Subcutaneous adipose tissue (tissue), 4 donors: ENCODE results near the gene EN2. TPM values are rescaled to one million over a fixed set of nuclear protein-coding genes. Genes with fewer than 3 reads are reported as not detected.

Experiments used
- total RNA-seq, 4 donors: library from RNA; depleted of rRNA; stranded (reverse); fragments of >200 nt; gene quantifications; one replicate each; pipeline ENCODE4 v1.1.0, GENCODE V29; 2016
- TF ChIP-seq, protein P1 (sequence below): fragments of 450-650 bp; IDR thresholded peaks from one replicate; pipeline ENCODE4 v1.5.1; 2016; ENCODE audit warnings: low read depth, mild to moderate bottlenecking, control low read depth, antibody characterized with exemption, moderate library complexity

EN2 gene
- total RNA-seq, 4 donors from 2014 or later = not detected

GRCh38 chr7:155448632-155449007, 9.3 kb upstream of the EN2 start:
- TF ChIP-seq, protein P1, sequence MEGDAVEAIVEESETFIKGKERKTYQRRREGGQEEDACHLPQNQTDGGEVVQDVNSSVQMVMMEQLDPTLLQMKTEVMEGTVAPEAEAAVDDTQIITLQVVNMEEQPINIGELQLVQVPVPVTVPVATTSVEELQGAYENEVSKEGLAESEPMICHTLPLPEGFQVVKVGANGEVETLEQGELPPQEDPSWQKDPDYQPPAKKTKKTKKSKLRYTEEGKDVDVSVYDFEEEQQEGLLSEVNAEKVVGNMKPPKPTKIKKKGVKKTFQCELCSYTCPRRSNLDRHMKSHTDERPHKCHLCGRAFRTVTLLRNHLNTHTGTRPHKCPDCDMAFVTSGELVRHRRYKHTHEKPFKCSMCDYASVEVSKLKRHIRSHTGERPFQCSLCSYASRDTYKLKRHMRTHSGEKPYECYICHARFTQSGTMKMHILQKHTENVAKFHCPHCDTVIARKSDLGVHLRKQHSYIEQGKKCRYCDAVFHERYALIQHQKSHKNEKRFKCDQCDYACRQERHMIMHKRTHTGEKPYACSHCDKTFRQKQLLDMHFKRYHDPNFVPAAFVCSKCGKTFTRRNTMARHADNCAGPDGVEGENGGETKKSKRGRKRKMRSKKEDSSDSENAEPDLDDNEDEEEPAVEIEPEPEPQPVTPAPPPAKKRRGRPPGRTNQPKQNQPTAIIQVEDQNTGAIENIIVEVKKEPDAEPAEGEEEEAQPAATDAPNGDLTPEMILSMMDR = no peak

DNA sequence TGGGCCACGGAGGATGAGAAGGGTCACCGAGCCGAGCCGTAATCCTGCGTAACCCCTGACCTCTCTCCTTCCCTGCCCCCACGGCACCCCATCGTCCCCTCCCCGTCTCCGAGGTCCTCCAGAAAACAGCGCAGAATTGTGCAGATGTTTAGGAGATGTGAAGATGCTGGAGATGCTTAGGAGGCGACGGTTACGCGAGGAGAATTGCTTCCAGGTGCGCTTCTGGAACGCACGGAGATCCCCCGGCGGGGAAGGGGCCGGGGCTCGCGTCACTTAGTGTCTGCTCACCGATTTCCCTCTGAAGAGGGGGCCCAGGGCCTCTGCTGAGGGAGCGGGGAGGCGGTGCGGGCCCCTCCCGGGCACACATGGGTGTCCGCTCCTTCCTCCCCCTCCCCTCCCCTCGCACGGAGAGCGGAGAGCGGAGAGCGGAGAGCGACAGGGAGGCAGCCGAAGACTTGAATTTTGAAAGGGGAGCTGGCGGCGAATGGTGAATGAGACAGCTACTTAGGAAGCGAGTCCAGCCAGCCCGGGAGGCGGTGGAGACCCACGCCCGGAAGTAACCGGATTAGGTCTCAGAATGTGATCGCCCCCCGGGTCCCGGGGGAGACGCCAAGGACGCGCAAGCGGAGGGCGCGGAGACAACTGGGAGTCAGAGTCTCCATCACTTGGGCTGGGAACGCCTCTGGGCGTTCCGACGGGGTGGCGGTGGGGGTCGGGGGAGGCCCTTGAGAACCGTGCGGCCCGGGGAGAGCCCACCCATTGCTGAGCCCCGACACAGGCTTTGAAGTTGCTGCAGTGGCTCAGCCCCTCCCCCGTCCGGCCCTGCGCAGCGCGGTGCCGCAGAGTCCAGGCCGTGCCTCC, 8.7 kb upstream of the EN2 start:
- TF ChIP-seq, protein P1 = no peak

DNA sequence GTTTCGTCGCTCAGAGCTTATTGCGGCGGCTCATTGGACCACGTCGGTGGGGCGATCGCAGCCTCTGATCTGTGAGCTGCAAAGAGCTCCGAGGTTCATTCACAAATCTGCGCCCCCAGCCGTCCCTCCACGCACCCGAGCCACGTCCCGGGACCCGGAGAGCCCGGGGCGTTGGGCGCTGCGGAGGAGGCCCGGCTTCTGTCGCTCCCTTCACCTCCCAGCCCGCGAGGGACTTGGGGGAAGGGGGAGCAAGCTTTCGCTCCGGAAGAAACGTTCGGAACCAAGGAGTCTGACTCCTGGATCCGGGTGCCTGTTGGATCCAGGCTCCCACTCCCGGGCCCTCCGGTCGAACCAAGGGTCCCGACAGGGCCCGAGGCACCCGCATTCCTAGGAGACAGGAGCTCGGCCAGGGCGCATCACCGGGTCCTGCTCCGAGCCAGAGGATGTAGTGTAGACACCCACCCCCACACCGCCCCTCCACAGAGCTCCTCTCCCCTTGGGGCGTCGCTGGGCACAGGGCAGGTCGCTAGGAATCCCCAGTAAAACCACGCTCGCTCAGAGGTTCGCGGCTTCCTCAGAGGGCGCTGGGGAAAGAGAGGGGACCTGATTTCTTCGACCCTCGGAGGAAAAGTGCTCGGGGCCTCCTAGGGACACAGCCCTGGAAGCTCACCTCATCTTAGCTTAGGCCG, 7.9 kb upstream of the EN2 start:
- TF ChIP-seq, protein P1 = no peak

DNA sequence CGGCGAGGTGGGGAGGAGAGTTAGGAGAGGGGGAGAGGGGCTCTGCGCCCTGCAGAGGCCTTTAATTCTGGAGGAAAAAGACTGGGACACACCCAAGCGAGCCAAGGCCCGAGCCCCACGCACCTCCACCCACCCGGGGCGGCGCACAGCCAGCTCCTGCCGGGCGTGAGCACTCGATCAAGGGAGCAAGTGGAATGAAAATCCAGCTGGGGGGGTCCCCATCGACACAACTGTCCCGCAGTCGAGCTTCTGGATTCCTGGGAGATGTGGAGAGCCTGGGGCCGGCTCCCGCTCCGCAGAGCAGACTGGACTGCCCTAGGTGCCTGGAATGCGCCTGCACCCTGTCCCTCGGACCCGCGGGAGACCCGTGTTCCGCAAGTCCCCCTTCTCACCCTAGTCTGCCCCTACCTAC, 7.4 kb upstream of the EN2 start:
- TF ChIP-seq, protein P1 = no peak

- TF ChIP-seq, protein P1 = no peak
Observed at GRCh38 chr7:155450970-155451801, 6.7 kb upstream of the EN2 start.

- TF ChIP-seq, protein P1 = no peak
Observed at GRCh38 chr7:155451840-155452239, 6.1 kb upstream of the EN2 start.
